SK-N-SH (cell line): ENCODE measurements around the gene TEAD1. TPM values are rescaled to one million over a fixed set of nuclear protein-coding genes. Genes with fewer than 3 reads are reported as not detected.

Experiments used
- CTCF ChIA-PET: fragments of 300-600, 350-600 bp; formaldehyde crosslinking; extraction: SDS; loops from one replicate; lab custom pipeline; 2021; lab: Yijun Ruan, JAX
- POLR2A ChIA-PET: fragments of 350-600 bp; sonication (Branson Sonifier 250); formaldehyde crosslinking; extraction: SDS; loops from one replicate; lab custom pipeline; 2020; ENCODE audit warnings: antibody characterized with exemption, inconsistent platforms; lab: Yijun Ruan, JAX
- DNase-seq: peaks from one replicate; pipeline ENCODE4 v3.0.0; 2012
- H2AFZ ChIP-seq: fragments of 200-600 bp; sonication (generic); 2 replicates; pipeline ENCODE4 v1.8.1; 2016; ENCODE audit warnings: antibody characterized with exemption, mild to moderate bottlenecking, low read depth
- H3F3A ChIP-seq: fragments of 200-600 bp; sonication (generic); replicated peaks from 2 replicates; pipeline ENCODE3; 2016; ENCODE audit warnings: antibody characterized with exemption, mild to moderate bottlenecking; ENCODE audit not compliant: insufficient read depth
- H3K27ac ChIP-seq, 2 experiments: fragments of 200-500 bp in 1 of 2; fragments of 200-600 bp in 1 of 2; sonication (Bioruptor generic) in 1 of 2; sonication (generic), shearing (Covaris generic) in 1 of 2; 2 replicates each; pipeline versions ENCODE4 v1.5.1 to v1.6.1; 2014 to 2016; ENCODE audit warnings: low read depth in 2 of 2, inconsistent platforms in 1 of 2, low read length in 1 of 2, mild to moderate bottlenecking in 1 of 2, mixed read lengths in 1 of 2
- H3K27me3 ChIP-seq: fragments of 200-600 bp; sonication (generic), shearing (Covaris generic); 2 replicates; pipeline ENCODE4 v1.6.1; 2016; ENCODE audit warnings: mixed run types; ENCODE audit not compliant: insufficient read depth
- H3K36me3 ChIP-seq, 2 experiments: fragments of 200-500 bp in 1 of 2; fragments of 200-600 bp in 1 of 2; sonication (Bioruptor generic) in 1 of 2; sonication (generic) in 1 of 2; replicated peaks in 1 of 2; 2 replicates each; pipeline versions ENCODE3 to v1.5.1; 2014 to 2016; ENCODE audit warnings: low read length in 1 of 2, mild to moderate bottlenecking in 1 of 2; ENCODE audit not compliant: insufficient read depth in 2 of 2, control insufficient read depth in 1 of 2
- H3K4me1 ChIP-seq, 2 experiments: fragments of 200-500 bp in 1 of 2; fragments of 200-600 bp in 1 of 2; sonication (Bioruptor generic) in 1 of 2; sonication (generic), shearing (Covaris generic) in 1 of 2; 2 replicates each; pipeline versions ENCODE4 v1.5.1 to v1.6.1; 2014 to 2016; ENCODE audit warnings: low read depth in 1 of 2, low read length in 1 of 2, mixed run types in 1 of 2; ENCODE audit not compliant: insufficient read depth in 2 of 2, control insufficient read depth in 1 of 2
- H3K4me2 ChIP-seq: fragments of 200-600 bp; sonication (generic), shearing (Covaris generic); 2 replicates; pipeline ENCODE4 v1.6.1; 2017; ENCODE audit warnings: mixed run types
- H3K4me3 ChIP-seq, 2 experiments: fragments of 200-500 bp in 1 of 2; fragments of 200-600 bp in 1 of 2; sonication (Bioruptor generic) in 1 of 2; sonication (generic), shearing (Covaris generic) in 1 of 2; 2 replicates each; pipeline versions ENCODE4 v1.5.1 to v1.8.1; 2014 to 2016; ENCODE audit warnings: low read depth in 2 of 2, inconsistent platforms in 1 of 2, low read length in 1 of 2, mild to moderate bottlenecking in 1 of 2, mixed read lengths in 1 of 2, moderate library complexity in 1 of 2
- H3K79me2 ChIP-seq: fragments of 200-600 bp; sonication (generic); 2 replicates; pipeline ENCODE4 v1.8.1; 2017; ENCODE audit warnings: mild to moderate bottlenecking; ENCODE audit not compliant: insufficient read depth
- H3K9ac ChIP-seq: fragments of 200-600 bp; sonication (generic); 2 replicates; pipeline ENCODE4 v1.6.1; 2017; ENCODE audit warnings: mixed run types
- H3K9me2 ChIP-seq: fragments of 200-600 bp; sonication (generic); 2 replicates; pipeline ENCODE4 v1.6.1; 2017; ENCODE audit warnings: mixed run types
- H3K9me3 ChIP-seq: fragments of 200-600 bp; sonication (generic); 2 replicates; pipeline ENCODE4 v1.6.1; 2017; ENCODE audit warnings: mixed run types, mild to moderate bottlenecking, moderate library complexity
- H4K20me1 ChIP-seq: fragments of 200-600 bp; sonication (generic); 2 replicates; pipeline ENCODE4 v1.6.1; 2017; ENCODE audit warnings: mild to moderate bottlenecking, mixed run types; ENCODE audit not compliant: insufficient read depth
- CHD2 ChIP-seq: fragments of 150-350 bp; IDR thresholded peaks from 2 replicates; pipeline ENCODE4 v1.6.1; 2018; ENCODE audit warnings: low read length; ENCODE audit not compliant: partially characterized antibody
- ELF1 ChIP-seq: IDR thresholded peaks from 2 replicates; pipeline ENCODE4 v1.4.0; 2012
- EP300 ChIP-seq, 2 experiments: IDR thresholded peaks; 2 replicates each; pipeline versions ENCODE4 v1.4.0 to v1.6.1; 2012; ENCODE audit warnings: borderline replicate concordance in 1 of 2, low read depth in 1 of 2, low read length in 1 of 2
- EZH2phosphoT487 ChIP-seq: fragments of 200-600 bp; sonication (generic); IDR thresholded peaks from 2 replicates; pipeline ENCODE4 v1.6.1; 2017; ENCODE audit warnings: low read depth, mixed run types, mild to moderate bottlenecking, antibody characterized with exemption, moderate library complexity, borderline replicate concordance
- FOXM1 ChIP-seq: IDR thresholded peaks from 2 replicates; pipeline ENCODE4 v1.4.0; 2012; ENCODE audit warnings: low read depth, mild to moderate bottlenecking
- GABPA ChIP-seq: IDR thresholded peaks from 2 replicates; pipeline ENCODE4 v1.4.0; 2012; ENCODE audit warnings: low read depth, mild to moderate bottlenecking
- GATA2 ChIP-seq: sonication (generic); formaldehyde crosslinking; IDR thresholded peaks from 2 replicates; pipeline ENCODE4 v1.5.0; 2020; ENCODE audit warnings: mild to moderate bottlenecking, missing genetic modification reagents
- MEF2A ChIP-seq: IDR thresholded peaks from 2 replicates; pipeline ENCODE4 v1.4.0; 2012; ENCODE audit warnings: low read depth, borderline replicate concordance
- MXI1 ChIP-seq: IDR thresholded peaks from 2 replicates; pipeline ENCODE4 v1.6.1; 2012; ENCODE audit warnings: mild to moderate bottlenecking, low read depth, low read length, improper control_type of control experiment
- NFIC ChIP-seq: IDR thresholded peaks from 2 replicates; pipeline ENCODE4 v1.4.0; 2012; ENCODE audit warnings: borderline replicate concordance
- REST ChIP-seq: IDR thresholded peaks from 2 replicates; pipeline ENCODE4 v1.6.1; 2012; ENCODE audit warnings: mild to moderate bottlenecking, low read depth, low read length, moderate library complexity
- RFX5 ChIP-seq: IDR thresholded peaks from 2 replicates; pipeline ENCODE4 v1.6.1; 2012; ENCODE audit warnings: mild to moderate bottlenecking, improper control_type of control experiment, low read length
- RXRA ChIP-seq: IDR thresholded peaks from 2 replicates; pipeline ENCODE4 v1.4.0; 2012; ENCODE audit warnings: low read depth, mild to moderate bottlenecking, borderline replicate concordance
- SIN3A ChIP-seq: IDR thresholded peaks from 2 replicates; pipeline ENCODE4 v1.6.1; 2012; ENCODE audit warnings: low read depth, mild to moderate bottlenecking, low read length, moderate library complexity, borderline replicate concordance
- SMC3 ChIP-seq: IDR thresholded peaks from 2 replicates; pipeline ENCODE4 v1.6.1; 2012; ENCODE audit warnings: low read depth, low read length, improper control_type of control experiment
- TEAD4 ChIP-seq: IDR thresholded peaks from 2 replicates; pipeline ENCODE4 v1.4.0; 2012; ENCODE audit warnings: mild to moderate bottlenecking, borderline replicate concordance; ENCODE audit not compliant: insufficient read depth
- WGBS: methylation state at CpG from one replicate; pipeline ENCODE4 v1.1.6; 2017; ENCODE audit warnings: low lambda C conversion rate; 5-methylcytosine and 5-hydroxymethylcytosine counted together
- polyA plus RNA-seq, 3 experiments: library from polyadenylated mRNA; depleted of rRNA; stranded (reverse); fragments of >200 nt; gene quantifications; 2 replicates each; pipeline ENCODE4 v1.2.3, GENCODE V29; 2012
- TF ChIP-seq, protein P1 (sequence below): fragments of 150-350 bp; IDR thresholded peaks from 2 replicates; pipeline ENCODE4 v1.6.1; 2016; ENCODE audit warnings: mild to moderate bottlenecking, low read depth, low read length
- TF ChIP-seq, protein P2 (sequence below): fragments of 150-350 bp; IDR thresholded peaks from 2 replicates; pipeline ENCODE4 v1.6.1; 2017; ENCODE audit warnings: antibody characterized with exemption, low read length, low read depth, borderline replicate concordance

The TEAD1 gene
- polyA plus RNA-seq, 1 of the 3 experiments (the other 2 are of a cell fraction), result 31.2 TPM

DNA sequence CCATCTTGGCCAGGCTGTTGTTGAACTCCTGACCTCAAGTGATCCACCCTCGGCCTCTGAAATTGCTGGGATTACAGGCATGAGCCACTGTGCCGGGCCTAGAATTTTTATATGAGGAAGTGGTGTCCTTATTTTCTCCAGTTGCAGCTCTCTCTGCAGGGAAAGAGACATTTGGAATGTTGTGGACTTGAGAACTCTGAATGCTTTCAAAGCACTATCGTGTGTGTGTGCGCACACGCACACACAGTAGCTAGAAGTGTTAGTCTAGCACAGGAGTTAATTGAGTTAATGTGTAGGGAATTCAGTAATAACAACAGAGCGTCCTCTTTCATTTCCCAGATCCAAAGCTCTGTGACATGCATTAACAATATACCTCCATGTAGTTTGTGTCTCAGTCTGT is 170.9 kb downstream of the TEAD1 start:
- TF ChIP-seq GABPA (no peak), MXI1 (no peak), NFIC (no peak), CHD2 (no peak), EP300 (IDR thresholded peaks at IDR 0.05; ENCODE audit: borderline replicate concordance in 1 of 2, low read depth in 1 of 2, low read length in 1 of 2) (no peak), MEF2A (no peak), REST (no peak), SMC3 (no peak), EZH2phosphoT487 (no peak), RXRA (no peak), RFX5 (no peak), GATA2 (no peak), SIN3A (no peak), TEAD4 (no peak), ELF1 (no peak), FOXM1 (no peak)
- TF ChIP-seq, protein P1, sequence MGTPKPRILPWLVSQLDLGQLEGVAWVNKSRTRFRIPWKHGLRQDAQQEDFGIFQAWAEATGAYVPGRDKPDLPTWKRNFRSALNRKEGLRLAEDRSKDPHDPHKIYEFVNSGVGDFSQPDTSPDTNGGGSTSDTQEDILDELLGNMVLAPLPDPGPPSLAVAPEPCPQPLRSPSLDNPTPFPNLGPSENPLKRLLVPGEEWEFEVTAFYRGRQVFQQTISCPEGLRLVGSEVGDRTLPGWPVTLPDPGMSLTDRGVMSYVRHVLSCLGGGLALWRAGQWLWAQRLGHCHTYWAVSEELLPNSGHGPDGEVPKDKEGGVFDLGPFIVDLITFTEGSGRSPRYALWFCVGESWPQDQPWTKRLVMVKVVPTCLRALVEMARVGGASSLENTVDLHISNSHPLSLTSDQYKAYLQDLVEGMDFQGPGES, result no peak
- TF ChIP-seq, protein P2, sequence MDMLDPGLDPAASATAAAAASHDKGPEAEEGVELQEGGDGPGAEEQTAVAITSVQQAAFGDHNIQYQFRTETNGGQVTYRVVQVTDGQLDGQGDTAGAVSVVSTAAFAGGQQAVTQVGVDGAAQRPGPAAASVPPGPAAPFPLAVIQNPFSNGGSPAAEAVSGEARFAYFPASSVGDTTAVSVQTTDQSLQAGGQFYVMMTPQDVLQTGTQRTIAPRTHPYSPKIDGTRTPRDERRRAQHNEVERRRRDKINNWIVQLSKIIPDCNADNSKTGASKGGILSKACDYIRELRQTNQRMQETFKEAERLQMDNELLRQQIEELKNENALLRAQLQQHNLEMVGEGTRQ, result no peak
- DNase-seq, result no peak
- POLR2A ChIA-PET, result interaction anchor here (0.6 to 1.2 kb wide), 5 partner anchors 18 to 535 kb away, joined by 3 to 6 read pairs (median 3); no protein-coding TSS in a partner anchor
- Histone ChIP-seq H3K4me3 (no peak overlapping the region), H3K27me3 (no peaks in the 10 kb centered on the region), H3K4me1 (peaks cover 61 to 73% of the 10 kb centered on the region in 2 experiments), H3K79me2 (peaks cover 100% of the 10 kb centered on the region), H2AFZ (no peak overlapping the region), H3K36me3 (peaks cover 0 to 8% of the 10 kb centered on the region in 2 experiments), H4K20me1 (peaks cover 60% of the 10 kb centered on the region), H3K27ac (peak overlapping the region; percentile 97 to 98; a peak in 3 of 4 replicates), H3K9me2 (no peaks in the 10 kb centered on the region), H3K9me3 (no peaks in the 10 kb centered on the region), H3F3A (peaks cover 39% of the 10 kb centered on the region), H3K9ac (no peak overlapping the region), H3K4me2 (no peak overlapping the region)
- CTCF ChIA-PET, result interaction anchor here (0.8 to 2.4 kb wide), 6 partner anchors 13 to 557 kb away, joined by 3 to 16 read pairs (median 4); no protein-coding TSS in a partner anchor
- 89% methylated on average over 6 of the region's 6 CpGs for WGBS
